Transverse colon (tissue), 4 donors: ENCODE measurements around the gene HSFX3.

ENCODE experiments used
- POLR2AphosphoS5 ChIP-seq, 3 donors: sonication (generic); formaldehyde crosslinking; IDR thresholded peaks; one replicate each; pipeline ENCODE4 v1.6.1; 2016; ENCODE audit warnings: antibody characterized with exemption in 3 of 3
- TF ChIP-seq, protein P1 (sequence below), 5 experiments: fragments of 200-600 bp in 3 of 5; fragments of 450-650 bp in 2 of 5; sonication (generic) in 3 of 5; IDR thresholded peaks; 1 replicate in 2 of 5; 2 replicates in 3 of 5; pipeline ENCODE4 v1.5.1; 2016 to 2017; ENCODE audit warnings: antibody characterized with exemption in 5 of 5, inconsistent platforms in 3 of 5, mild to moderate bottlenecking in 2 of 5, moderate library complexity in 1 of 5

DNA sequence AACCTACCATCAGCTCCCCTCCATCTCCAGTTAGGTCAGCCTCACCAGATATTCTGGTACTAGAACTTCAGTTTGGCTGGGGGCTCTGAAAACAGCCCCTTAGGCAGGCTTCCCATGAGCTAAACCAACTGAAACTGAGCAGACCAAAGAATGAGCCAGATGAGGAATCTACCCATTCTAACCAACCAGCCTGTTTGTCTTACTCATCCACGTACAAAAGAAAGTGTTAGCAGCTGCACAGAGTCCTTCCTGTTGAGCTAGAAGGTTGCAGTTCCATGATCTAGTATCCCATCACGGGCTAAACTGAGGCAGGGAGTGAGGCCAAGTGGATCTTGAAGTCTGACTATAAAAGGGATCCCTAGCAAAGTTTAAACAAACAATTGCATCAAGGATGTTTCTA is 20.0 kb upstream of the HSFX3 start:
- TF ChIP-seq, protein P1, sequence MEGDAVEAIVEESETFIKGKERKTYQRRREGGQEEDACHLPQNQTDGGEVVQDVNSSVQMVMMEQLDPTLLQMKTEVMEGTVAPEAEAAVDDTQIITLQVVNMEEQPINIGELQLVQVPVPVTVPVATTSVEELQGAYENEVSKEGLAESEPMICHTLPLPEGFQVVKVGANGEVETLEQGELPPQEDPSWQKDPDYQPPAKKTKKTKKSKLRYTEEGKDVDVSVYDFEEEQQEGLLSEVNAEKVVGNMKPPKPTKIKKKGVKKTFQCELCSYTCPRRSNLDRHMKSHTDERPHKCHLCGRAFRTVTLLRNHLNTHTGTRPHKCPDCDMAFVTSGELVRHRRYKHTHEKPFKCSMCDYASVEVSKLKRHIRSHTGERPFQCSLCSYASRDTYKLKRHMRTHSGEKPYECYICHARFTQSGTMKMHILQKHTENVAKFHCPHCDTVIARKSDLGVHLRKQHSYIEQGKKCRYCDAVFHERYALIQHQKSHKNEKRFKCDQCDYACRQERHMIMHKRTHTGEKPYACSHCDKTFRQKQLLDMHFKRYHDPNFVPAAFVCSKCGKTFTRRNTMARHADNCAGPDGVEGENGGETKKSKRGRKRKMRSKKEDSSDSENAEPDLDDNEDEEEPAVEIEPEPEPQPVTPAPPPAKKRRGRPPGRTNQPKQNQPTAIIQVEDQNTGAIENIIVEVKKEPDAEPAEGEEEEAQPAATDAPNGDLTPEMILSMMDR (IDR thresholded peaks at IDR 0.05), result no peak
- TF ChIP-seq POLR2AphosphoS5 (IDR thresholded peaks at IDR 0.05), result no peak
